GM12801 (cell line): Measurements from ENCODE around the gene PRRT3.

Experiments used
- CTCF ChIP-seq: IDR thresholded peaks from one replicate; pipeline ENCODE4 v1.5.1; 2011; ENCODE audit warnings: control low read depth; ENCODE audit not compliant: insufficient read length; ENCODE audit errors: extremely low read depth

The PRRT3 gene

GRCh38 chr3:9946112-9947024, 5.8 kb downstream of the PRRT3 start:
- TF ChIP-seq CTCF: no peak

GRCh38 chr3:9945358-9945757, 6.8 kb downstream of the PRRT3 start:
- no peak for TF ChIP-seq CTCF

GRCh38 chr3:9944271-9944670, 7.9 kb downstream of the PRRT3 start:
- no peak for TF ChIP-seq CTCF

- TF ChIP-seq CTCF: no peak
Measured at GRCh38 chr3:9942934-9943690, 9.1 kb downstream of the PRRT3 start.

- TF ChIP-seq CTCF: no peak
Measured at GRCh38 chr3:9942164-9942563, 10.0 kb downstream of the PRRT3 start.

GRCh38 chr3:9940746-9941145, 11.5 kb downstream of the PRRT3 start:
- TF ChIP-seq CTCF: no peak

- no peak for TF ChIP-seq CTCF
Measured at GRCh38 chr3:9938966-9939365, 13.2 kb downstream of the PRRT3 start.
